ENCODE data around the gene LY6G6C.
"Not testable (repeated sequence)": the region's sequence is repeated elsewhere in the genome, so short reads cannot be mapped to it uniquely, and the experiment has no call there.

The LY6G6C gene

DNA sequence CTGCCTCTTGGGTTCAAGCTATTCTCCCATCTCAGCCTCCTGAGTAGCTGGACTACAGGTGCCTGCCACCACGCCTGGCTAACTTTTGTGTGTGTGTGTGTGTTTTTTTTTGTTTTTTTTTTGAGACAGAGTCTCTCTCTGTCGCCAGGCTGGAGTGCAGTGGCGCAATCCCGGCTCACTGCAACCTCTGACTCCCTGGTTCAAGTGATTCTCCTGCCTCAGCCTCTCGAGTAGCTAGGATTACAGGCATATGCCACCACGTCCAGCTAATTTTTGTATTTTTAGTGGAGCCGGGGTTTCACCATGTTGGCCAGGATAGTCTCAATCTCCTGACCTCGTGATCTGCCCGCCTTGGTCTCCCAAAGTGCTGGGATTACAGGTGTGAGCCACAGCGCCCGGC, 12.4 kb downstream of the LY6G6C start:
- H3K9me3 ChIP-seq (ENCODE audit: control insufficient read depth, low read depth, low read length); H3K27ac ChIP-seq (ENCODE audit: low read length); H3K9ac ChIP-seq (ENCODE audit: low read length); H3K4me1 ChIP-seq (ENCODE audit: control insufficient read depth, low read depth, low read length); H3K4me3 ChIP-seq (ENCODE audit: low read length); H3K36me3 ChIP-seq (ENCODE audit: control insufficient read depth, low read depth, low read length); H3K27me3 ChIP-seq (ENCODE audit: control insufficient read depth, insufficient read depth, low read length): not testable (repeated sequence)

DNA sequence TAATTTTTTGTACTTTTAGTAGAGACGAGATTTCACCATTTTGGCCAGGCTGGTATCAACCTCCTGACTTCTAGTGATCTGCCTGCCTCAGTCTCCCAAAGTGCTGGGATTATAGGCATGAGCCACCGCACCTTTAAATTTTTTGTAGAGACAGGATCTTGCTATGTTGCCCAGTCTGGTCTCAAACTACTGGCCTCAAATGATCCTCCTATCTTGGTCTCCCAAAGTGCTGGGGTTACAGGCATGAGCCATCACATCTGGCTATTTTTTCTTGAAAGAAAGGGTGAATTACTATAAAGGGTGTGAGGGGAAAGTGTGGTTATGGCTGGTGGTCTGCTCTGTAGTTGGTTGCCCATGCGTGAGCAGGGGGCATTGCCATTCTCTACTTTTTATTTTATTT, 13.3 kb downstream of the LY6G6C start:
- H3K4me1 ChIP-seq (ENCODE audit: control insufficient read depth, low read depth, low read length), result no peaks in the 10 kb centered on the region
- no peaks in the 10 kb centered on the region for H3K36me3 ChIP-seq (ENCODE audit: control insufficient read depth, low read depth, low read length)
- H3K4me3 ChIP-seq (ENCODE audit: low read length), result no peak overlapping the region
- H3K27ac ChIP-seq (ENCODE audit: low read length), result no peak overlapping the region
- H3K9ac ChIP-seq (ENCODE audit: low read length), result no peak overlapping the region
- H3K27me3 ChIP-seq (ENCODE audit: control insufficient read depth, insufficient read depth, low read length), result no peaks in the 10 kb centered on the region
- no peaks in the 10 kb centered on the region for H3K9me3 ChIP-seq (ENCODE audit: control insufficient read depth, low read depth, low read length)

DNA sequence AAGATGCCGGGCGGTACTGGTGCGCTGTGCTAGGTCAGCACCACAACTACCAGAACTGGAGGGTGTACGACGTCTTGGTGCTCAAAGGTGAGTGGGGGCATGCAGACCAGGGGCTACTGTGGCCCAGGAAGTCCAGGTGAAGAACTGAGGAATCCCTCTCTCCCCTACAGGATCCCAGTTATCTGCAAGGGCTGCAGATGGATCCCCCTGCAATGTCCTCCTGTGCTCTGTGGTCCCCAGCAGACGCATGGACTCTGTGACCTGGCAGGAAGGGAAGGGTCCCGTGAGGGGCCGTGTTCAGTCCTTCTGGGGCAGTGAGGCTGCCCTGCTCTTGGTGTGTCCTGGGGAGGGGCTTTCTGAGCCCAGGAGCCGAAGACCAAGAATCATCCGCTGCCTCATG, 13.8 kb downstream of the LY6G6C start:
- H3K4me3 ChIP-seq (ENCODE audit: low read length), result no peak overlapping the region
- no peaks in the 10 kb centered on the region for H3K9me3 ChIP-seq (ENCODE audit: control insufficient read depth, low read depth, low read length)
- no peaks in the 10 kb centered on the region for H3K36me3 ChIP-seq (ENCODE audit: control insufficient read depth, low read depth, low read length)
- H3K27me3 ChIP-seq (ENCODE audit: control insufficient read depth, insufficient read depth, low read length), result no peaks in the 10 kb centered on the region
- H3K4me1 ChIP-seq (ENCODE audit: control insufficient read depth, low read depth, low read length), result no peaks in the 10 kb centered on the region
- H3K27ac ChIP-seq (ENCODE audit: low read length), result no peak overlapping the region
- H3K9ac ChIP-seq (ENCODE audit: low read length), result no peak overlapping the region

DNA sequence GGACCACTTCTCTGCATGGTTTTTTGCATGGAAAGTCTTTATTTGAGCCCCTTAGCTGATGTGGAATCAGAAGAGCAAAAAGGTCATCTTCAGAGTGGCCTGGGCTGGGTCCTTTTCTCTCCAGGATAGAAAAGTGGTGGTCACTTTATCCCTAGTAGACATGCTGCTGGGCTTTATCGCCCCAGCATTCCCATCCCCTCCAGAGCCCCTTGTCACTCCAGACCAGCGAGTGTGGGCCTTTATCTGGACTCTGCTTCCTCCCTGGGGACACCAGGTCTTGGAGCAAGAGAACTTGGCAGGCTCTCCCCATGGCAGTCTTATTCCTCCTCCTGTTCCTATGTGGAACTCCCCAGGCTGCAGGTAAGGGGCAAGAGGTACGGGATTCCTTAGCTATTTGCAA, 14.9 kb downstream of the LY6G6C start, which contains the start of gene LY6G6F:
Gene LY6G6F (plus strand): TSS at position 268 of the 400 bp plus-strand sequence. CDS start 41 bp downstream, at position 309.
- Histone ChIP-seq H3K27ac (ENCODE audit: low read length) (no peak within 1 kb of the TSS), H3K9ac (ENCODE audit: low read length) (no peak within 1 kb of the TSS), H3K27me3 (ENCODE audit: control insufficient read depth, insufficient read depth, low read length) (no peaks in the 10 kb centered on the region), H3K9me3 (ENCODE audit: control insufficient read depth, low read depth, low read length) (no peaks in the 10 kb centered on the region), H3K4me3 (ENCODE audit: low read length) (no peak within 1 kb of the TSS), H3K4me1 (ENCODE audit: control insufficient read depth, low read depth, low read length) (no peaks in the 10 kb centered on the region), H3K36me3 (ENCODE audit: control insufficient read depth, low read depth, low read length) (no peaks in the 10 kb centered on the region)

DNA sequence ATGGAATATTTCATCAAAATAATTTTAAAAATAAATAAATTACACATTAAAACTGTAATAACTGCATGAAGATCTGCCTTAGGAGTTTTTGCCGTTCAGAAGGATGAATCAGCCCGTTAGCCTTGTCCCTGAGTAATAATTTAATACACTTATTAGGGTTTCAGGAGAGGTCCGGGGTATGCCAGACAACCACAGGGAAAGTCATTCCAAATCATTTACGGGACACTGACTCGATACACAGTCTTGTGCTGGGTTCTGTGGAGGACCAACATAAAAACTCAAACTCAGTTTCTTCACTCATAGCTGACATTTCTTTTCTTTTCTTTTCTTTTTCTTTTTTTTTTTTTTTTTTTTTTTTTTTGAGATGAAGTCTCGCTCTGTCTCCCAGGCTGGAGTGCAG, 15.6 kb downstream of the LY6G6C start:
- no peaks in the 10 kb centered on the region for H3K36me3 ChIP-seq (ENCODE audit: control insufficient read depth, low read depth, low read length)
- H3K4me3 ChIP-seq (ENCODE audit: low read length), result no peak overlapping the region
- no peaks in the 10 kb centered on the region for H3K27me3 ChIP-seq (ENCODE audit: control insufficient read depth, insufficient read depth, low read length)
- no peaks in the 10 kb centered on the region for H3K4me1 ChIP-seq (ENCODE audit: control insufficient read depth, low read depth, low read length)
- no peaks in the 10 kb centered on the region for H3K9me3 ChIP-seq (ENCODE audit: control insufficient read depth, low read depth, low read length)
- H3K27ac ChIP-seq (ENCODE audit: low read length), result no peak overlapping the region
- no peak overlapping the region for H3K9ac ChIP-seq (ENCODE audit: low read length)

DNA sequence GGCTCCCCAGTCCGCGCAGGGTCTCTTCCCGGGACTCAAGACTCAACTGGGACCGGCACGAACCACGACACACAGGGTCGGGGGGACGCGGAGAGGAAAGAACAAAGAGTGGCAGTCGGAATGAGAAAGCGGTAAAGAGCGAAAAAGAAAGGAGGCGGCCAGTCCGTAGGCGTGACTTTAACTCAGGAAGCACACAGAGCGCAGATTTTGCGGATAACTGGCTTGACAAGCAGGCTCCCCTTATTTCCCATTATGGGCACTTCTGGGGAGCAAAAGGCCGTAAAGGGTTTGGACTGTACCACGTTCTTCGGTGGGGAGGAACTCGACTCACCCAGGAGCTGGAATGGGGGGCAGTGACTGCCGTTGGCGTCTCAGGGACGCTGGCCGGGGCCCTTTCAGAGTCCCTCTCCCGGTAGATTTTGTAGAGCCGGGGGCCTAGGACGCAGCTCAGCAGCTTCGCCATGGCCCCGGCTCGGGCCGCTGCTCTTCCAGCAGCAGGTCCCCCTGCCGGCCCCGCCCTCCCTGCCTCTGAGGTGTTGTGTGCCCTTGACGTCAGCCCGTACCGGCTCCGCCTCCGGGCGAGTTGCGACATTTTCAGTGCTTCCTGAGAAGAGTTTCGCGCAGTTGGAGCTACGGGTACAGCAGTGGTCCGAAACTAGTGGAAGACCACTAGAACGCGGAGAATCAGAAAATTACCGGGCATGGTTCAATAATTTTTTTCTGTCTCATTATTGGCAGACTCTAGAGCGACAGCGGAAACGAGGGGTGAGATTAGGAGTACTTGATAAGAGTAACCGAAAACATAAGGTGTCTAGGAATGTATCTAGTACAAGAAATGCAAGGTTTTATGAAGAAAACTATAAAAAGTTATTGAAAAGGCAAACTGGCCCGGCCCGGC, 18.5 kb downstream of the LY6G6C start, which contains the start of gene ABHD16A:
Gene ABHD16A (minus strand): TSS at position 506 of the 898 bp plus-strand sequence. CDS start 43 bp downstream, at position 463.
- Histone ChIP-seq H3K27ac (ENCODE audit: low read length) (peak within 1 kb of the TSS; percentile 78), H3K27me3 (ENCODE audit: control insufficient read depth, insufficient read depth, low read length) (no peaks in the 10 kb centered on the region), H3K36me3 (ENCODE audit: control insufficient read depth, low read depth, low read length) (no peaks in the 10 kb centered on the region), H3K9me3 (ENCODE audit: control insufficient read depth, low read depth, low read length) (no peaks in the 10 kb centered on the region), H3K9ac (ENCODE audit: low read length) (peak within 1 kb of the TSS; percentile 91), H3K4me3 (ENCODE audit: low read length) (peak within 1 kb of the TSS; percentile 97), H3K4me1 (ENCODE audit: control insufficient read depth, low read depth, low read length) (no peaks in the 10 kb centered on the region)

DNA sequence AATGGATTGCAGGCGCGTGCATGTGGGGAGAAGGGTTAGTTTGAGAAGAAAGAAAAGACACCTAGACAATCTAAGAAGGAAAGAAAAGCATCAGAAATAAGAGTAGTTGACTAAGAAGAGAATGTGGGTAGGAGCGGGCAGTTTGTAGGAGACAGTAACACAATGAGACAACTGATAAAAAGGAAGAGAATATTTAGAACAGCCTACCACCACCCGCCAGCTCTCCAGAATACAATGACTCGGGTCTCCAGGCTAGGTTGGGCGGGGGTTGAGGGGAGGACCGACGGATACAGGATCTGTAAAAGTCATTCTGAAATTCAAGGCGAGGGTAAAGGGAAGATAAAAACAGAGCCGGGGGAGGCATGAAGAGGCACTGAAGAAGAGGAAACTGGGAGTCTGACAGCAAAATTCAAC, 19.1 kb downstream of the LY6G6C start:
- Histone ChIP-seq H3K36me3 (ENCODE audit: control insufficient read depth, low read depth, low read length) (no peaks in the 10 kb centered on the region), H3K27ac (ENCODE audit: low read length) (no peak overlapping the region), H3K9ac (ENCODE audit: low read length) (peak overlapping the region; percentile 91), H3K4me3 (ENCODE audit: low read length) (peak overlapping the region; percentile 97), H3K4me1 (ENCODE audit: control insufficient read depth, low read depth, low read length) (no peaks in the 10 kb centered on the region), H3K27me3 (ENCODE audit: control insufficient read depth, insufficient read depth, low read length) (no peaks in the 10 kb centered on the region), H3K9me3 (ENCODE audit: control insufficient read depth, low read depth, low read length) (no peaks in the 10 kb centered on the region)

DNA sequence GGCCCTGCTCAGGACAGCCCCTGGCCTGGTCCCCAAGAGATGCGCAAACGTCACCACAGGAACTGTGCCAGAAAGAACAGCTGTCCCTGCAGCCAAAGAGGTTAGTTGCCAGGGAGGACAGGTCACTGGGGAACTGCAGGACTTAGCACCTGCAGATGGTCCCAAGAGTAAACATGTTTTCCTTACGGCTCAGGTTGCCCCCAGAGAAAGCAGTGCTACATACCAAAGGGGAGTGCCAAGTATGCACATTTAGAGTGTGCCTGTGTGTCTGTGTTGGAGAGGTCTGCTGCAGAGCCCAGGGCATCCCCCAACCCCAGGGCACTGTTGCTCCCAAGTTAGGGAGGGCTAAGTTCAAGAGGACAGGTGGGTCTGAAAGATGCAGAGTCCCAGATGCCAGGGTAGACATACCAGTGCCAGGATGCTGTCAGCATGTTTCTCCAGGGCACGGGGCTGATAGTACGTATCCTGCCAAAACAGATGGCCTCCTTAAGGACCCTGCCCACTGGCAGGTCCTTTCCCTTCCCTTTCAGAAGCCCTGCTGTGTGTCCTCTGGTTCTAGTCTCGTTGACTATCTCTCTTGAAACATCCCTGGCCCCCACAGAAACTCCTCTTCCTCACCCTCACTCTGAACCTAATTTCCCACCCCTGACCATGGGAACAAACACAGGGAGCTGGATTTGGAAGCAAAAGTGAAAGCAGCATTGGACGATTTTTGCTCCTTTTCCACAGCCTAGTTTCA, 19.7 kb downstream of the LY6G6C start:
- no peak overlapping the region for H3K27ac ChIP-seq (ENCODE audit: low read length)
- no peaks in the 10 kb centered on the region for H3K4me1 ChIP-seq (ENCODE audit: control insufficient read depth, low read depth, low read length)
- no peaks in the 10 kb centered on the region for H3K9me3 ChIP-seq (ENCODE audit: control insufficient read depth, low read depth, low read length)
- peak overlapping the region; percentile 97 for H3K4me3 ChIP-seq (ENCODE audit: low read length)
- H3K27me3 ChIP-seq (ENCODE audit: control insufficient read depth, insufficient read depth, low read length), result no peaks in the 10 kb centered on the region
- H3K9ac ChIP-seq (ENCODE audit: low read length), result peak overlapping the region; percentile 91
- no peaks in the 10 kb centered on the region for H3K36me3 ChIP-seq (ENCODE audit: control insufficient read depth, low read depth, low read length)

DNA sequence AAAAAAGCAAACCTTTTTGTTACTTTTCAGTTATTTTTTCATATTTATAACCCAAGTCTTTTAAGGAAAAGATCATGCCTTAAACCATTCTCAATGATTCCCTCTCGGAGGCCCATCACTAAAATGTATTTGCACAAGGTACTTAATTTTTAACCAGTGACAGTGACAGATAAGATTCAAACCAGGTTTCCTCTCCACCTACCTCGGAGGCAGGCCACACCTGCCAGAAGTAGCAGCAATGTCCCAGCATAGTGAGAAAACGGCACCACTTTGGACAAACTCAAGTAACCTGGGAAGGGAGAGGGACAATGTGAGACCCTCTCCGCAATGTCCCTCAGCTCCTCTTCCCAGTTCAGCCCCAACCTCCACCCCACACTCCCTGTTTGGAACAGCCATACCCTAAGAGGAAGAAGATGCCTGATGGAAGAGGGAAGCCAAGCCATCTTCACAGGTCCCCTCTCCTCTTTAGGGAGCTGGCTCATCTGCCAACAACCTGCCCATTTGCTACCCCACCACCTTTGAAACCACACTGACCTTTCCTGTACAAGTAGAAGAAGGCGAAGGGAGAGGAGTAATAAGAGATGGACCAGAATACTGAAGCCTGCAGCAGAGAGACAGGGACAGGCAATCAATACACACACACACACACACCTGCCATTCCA, 20.7 kb downstream of the LY6G6C start:
- no peak overlapping the region for H3K4me3 ChIP-seq (ENCODE audit: low read length)
- H3K27ac ChIP-seq (ENCODE audit: low read length), result no peak overlapping the region
- no peaks in the 10 kb centered on the region for H3K4me1 ChIP-seq (ENCODE audit: control insufficient read depth, low read depth, low read length)
- H3K9ac ChIP-seq (ENCODE audit: low read length), result no peak overlapping the region
- no peaks in the 10 kb centered on the region for H3K27me3 ChIP-seq (ENCODE audit: control insufficient read depth, insufficient read depth, low read length)
- no peaks in the 10 kb centered on the region for H3K9me3 ChIP-seq (ENCODE audit: control insufficient read depth, low read depth, low read length)
- H3K36me3 ChIP-seq (ENCODE audit: control insufficient read depth, low read depth, low read length), result peaks cover 4% of the 10 kb centered on the region

DNA sequence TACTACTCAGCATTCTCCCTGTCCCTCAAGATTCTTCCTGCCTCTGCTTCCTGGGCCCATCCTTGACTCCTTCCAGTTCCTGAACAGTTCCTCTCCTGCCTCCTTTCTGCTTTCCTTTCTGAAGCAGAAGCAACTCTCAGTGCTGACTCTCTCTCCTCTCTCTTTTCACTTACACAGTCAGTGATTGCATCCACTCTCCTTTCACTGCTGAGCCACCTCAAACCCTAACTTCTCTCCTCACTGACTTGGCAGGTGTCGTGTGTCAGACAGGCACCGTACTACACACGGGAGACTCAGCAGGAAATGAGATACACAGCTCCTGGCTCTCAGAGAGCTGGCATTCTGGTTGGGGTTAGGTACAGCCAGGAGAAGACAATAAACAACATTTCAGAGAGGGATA, 24.0 kb downstream of the LY6G6C start:
- Histone ChIP-seq H3K27ac (ENCODE audit: low read length) (no peak overlapping the region), H3K27me3 (ENCODE audit: control insufficient read depth, insufficient read depth, low read length) (no peaks in the 10 kb centered on the region), H3K4me3 (ENCODE audit: low read length) (no peak overlapping the region), H3K4me1 (ENCODE audit: control insufficient read depth, low read depth, low read length) (no peaks in the 10 kb centered on the region), H3K36me3 (ENCODE audit: control insufficient read depth, low read depth, low read length) (peaks cover 13% of the 10 kb centered on the region), H3K9me3 (ENCODE audit: control insufficient read depth, low read depth, low read length) (no peaks in the 10 kb centered on the region), H3K9ac (ENCODE audit: low read length) (no peak overlapping the region)

DNA sequence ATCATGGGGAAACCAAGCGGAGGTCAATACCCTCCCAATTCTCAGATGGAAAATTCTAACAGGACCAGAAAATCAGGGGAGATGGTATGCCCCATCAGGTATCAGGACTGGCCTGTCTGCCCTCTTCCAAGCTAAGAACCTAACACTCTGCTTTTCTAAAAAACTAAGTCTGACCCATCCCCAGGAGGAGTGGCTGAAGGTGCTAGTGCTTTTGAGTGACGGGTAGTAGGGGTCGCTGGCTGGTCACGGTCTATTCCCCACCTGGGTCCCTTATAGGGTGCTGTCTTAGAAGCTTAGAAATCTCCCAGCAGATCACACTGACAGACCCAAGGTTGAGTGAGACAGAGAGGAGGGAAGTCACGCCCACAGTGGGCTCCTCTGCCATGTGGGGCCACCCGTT, 28.0 kb downstream of the LY6G6C start:
- no peaks in the 10 kb centered on the region for H3K27me3 ChIP-seq (ENCODE audit: control insufficient read depth, insufficient read depth, low read length)
- H3K4me3 ChIP-seq (ENCODE audit: low read length), result no peak overlapping the region
- no peaks in the 10 kb centered on the region for H3K4me1 ChIP-seq (ENCODE audit: control insufficient read depth, low read depth, low read length)
- H3K36me3 ChIP-seq (ENCODE audit: control insufficient read depth, low read depth, low read length), result peaks cover 16% of the 10 kb centered on the region
- no peak overlapping the region for H3K27ac ChIP-seq (ENCODE audit: low read length)
- no peak overlapping the region for H3K9ac ChIP-seq (ENCODE audit: low read length)
- no peaks in the 10 kb centered on the region for H3K9me3 ChIP-seq (ENCODE audit: control insufficient read depth, low read depth, low read length)

Data from iPS-18a (cell line).